Measurements from ENCODE around the gene SUPT6H.
A peak's percentile ranks its signal among the peaks of the same experiment; 100 is the strongest.

DNA sequence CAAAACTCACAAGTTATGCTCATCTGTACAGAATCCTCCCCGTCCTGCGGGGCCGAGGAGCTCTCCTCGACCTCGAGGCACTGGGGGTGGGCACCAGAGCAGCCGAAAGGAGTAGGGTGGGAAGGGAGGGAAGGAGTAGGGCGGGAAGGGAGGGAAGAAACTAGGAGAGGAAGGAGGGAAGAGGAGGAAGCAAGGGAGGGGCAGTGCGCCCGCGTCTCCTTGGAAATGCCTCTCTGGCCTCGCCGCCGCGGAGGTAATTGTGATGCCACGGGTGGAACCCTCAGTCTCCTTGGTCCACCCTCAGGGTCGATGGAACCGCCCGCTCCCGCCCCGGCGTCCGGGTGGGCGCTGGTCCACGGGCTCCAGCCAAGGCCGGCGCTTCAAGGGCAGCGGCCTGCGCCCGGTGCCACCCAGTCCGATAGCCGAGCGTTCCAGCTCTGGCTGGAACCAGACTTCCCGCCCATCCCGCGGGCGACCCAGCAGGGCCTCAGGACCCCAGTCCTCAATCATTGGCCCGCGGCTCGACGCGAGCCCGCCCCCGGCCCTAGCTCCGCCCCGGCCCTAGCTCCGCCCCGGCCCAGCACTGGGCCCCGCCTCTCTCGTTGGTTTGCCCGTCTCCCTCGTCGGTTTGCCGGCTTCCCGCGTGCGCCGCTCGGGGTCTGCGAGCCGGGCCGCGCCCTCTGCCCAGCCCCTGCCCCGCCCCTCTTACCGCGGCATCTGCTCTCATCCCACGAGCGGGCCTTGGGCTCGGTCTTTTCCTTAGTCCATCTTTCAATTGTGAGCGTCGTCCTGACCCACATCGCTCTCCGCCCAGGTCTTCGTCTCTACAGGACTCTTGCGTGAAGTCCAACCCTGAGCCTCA, 49.1 kb downstream of the SUPT6H start:
- TF ChIP-seq, protein P1, sequence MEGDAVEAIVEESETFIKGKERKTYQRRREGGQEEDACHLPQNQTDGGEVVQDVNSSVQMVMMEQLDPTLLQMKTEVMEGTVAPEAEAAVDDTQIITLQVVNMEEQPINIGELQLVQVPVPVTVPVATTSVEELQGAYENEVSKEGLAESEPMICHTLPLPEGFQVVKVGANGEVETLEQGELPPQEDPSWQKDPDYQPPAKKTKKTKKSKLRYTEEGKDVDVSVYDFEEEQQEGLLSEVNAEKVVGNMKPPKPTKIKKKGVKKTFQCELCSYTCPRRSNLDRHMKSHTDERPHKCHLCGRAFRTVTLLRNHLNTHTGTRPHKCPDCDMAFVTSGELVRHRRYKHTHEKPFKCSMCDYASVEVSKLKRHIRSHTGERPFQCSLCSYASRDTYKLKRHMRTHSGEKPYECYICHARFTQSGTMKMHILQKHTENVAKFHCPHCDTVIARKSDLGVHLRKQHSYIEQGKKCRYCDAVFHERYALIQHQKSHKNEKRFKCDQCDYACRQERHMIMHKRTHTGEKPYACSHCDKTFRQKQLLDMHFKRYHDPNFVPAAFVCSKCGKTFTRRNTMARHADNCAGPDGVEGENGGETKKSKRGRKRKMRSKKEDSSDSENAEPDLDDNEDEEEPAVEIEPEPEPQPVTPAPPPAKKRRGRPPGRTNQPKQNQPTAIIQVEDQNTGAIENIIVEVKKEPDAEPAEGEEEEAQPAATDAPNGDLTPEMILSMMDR (IDR thresholded peaks at IDR 0.05) = no peak
- TF ChIP-seq, protein P2, sequence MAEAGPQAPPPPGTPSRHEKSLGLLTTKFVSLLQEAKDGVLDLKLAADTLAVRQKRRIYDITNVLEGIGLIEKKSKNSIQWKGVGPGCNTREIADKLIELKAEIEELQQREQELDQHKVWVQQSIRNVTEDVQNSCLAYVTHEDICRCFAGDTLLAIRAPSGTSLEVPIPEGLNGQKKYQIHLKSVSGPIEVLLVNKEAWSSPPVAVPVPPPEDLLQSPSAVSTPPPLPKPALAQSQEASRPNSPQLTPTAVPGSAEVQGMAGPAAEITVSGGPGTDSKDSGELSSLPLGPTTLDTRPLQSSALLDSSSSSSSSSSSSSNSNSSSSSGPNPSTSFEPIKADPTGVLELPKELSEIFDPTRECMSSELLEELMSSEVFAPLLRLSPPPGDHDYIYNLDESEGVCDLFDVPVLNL (CRISPR knock-in tag; IDR thresholded peaks at IDR 0.05; ENCODE audit: borderline replicate concordance, low read depth) = no peak
- TF ChIP-seq, protein P3, sequence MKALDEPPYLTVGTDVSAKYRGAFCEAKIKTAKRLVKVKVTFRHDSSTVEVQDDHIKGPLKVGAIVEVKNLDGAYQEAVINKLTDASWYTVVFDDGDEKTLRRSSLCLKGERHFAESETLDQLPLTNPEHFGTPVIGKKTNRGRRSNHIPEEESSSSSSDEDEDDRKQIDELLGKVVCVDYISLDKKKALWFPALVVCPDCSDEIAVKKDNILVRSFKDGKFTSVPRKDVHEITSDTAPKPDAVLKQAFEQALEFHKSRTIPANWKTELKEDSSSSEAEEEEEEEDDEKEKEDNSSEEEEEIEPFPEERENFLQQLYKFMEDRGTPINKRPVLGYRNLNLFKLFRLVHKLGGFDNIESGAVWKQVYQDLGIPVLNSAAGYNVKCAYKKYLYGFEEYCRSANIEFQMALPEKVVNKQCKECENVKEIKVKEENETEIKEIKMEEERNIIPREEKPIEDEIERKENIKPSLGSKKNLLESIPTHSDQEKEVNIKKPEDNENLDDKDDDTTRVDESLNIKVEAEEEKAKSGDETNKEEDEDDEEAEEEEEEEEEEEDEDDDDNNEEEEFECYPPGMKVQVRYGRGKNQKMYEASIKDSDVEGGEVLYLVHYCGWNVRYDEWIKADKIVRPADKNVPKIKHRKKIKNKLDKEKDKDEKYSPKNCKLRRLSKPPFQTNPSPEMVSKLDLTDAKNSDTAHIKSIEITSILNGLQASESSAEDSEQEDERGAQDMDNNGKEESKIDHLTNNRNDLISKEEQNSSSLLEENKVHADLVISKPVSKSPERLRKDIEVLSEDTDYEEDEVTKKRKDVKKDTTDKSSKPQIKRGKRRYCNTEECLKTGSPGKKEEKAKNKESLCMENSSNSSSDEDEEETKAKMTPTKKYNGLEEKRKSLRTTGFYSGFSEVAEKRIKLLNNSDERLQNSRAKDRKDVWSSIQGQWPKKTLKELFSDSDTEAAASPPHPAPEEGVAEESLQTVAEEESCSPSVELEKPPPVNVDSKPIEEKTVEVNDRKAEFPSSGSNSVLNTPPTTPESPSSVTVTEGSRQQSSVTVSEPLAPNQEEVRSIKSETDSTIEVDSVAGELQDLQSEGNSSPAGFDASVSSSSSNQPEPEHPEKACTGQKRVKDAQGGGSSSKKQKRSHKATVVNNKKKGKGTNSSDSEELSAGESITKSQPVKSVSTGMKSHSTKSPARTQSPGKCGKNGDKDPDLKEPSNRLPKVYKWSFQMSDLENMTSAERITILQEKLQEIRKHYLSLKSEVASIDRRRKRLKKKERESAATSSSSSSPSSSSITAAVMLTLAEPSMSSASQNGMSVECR (CRISPR knock-in tag; IDR thresholded peaks at IDR 0.05; ENCODE audit: borderline replicate concordance) = peak; percentile 91; the same call in 1 of the 2 replicates
- TF ChIP-seq CREB1 (CRISPR knock-in tag; IDR thresholded peaks at IDR 0.05) = no peak
